ENCODE data around the gene ZNF19.

The ZNF19 gene

GRCh38 chr16:71430744-71431143, 58.4 kb downstream of the ZNF19 start:
- H3K79me2 ChIP-seq (ENCODE audit: low read length): no peaks in the 10 kb centered on the region
- H3F3A ChIP-seq (ENCODE audit: insufficient read depth, low read length): no peaks in the 10 kb centered on the region
- H3K36me3 ChIP-seq (replicated peaks; ENCODE audit: insufficient read depth, low read length): no peaks in the 10 kb centered on the region
- no peak overlapping the region for H3K4me2 ChIP-seq (ENCODE audit: low read depth, low read length)
- H3K9me3 ChIP-seq (replicated peaks; ENCODE audit: insufficient read depth, low read length): no peaks in the 10 kb centered on the region
- no peak for DNase-seq
- no peak overlapping the region for H3K27ac ChIP-seq (ENCODE audit: low read length)
- peaks cover 54% of the 10 kb centered on the region for H3K27me3 ChIP-seq (replicated peaks; ENCODE audit: insufficient read depth, low read length)
- no peaks in the 10 kb centered on the region for H3K9me2 ChIP-seq (replicated peaks; ENCODE audit: insufficient read depth, low read length)
- H2AFZ ChIP-seq (ENCODE audit: low read length): no peak overlapping the region
- H3K4me1 ChIP-seq (ENCODE audit: low read length): no peaks in the 10 kb centered on the region
- no peak overlapping the region for H3K9ac ChIP-seq (ENCODE audit: low read length)
- no peak overlapping the region for H3K4me3 ChIP-seq (ENCODE audit: low read length)
- TF ChIP-seq EZH2 (optimal IDR thresholded peaks at IDR 0.05; ENCODE audit: low read depth, low read length) (no peak), CTCF (IDR thresholded peaks at IDR 0.05; ENCODE audit: low read length) (no peak), EZH2phosphoT487 (IDR thresholded peaks at IDR 0.05; ENCODE audit: low read length) (no peak)
- no peaks in the 10 kb centered on the region for H4K20me1 ChIP-seq (ENCODE audit: insufficient read depth, low read length)

- no peak overlapping the region for H2AFZ ChIP-seq (ENCODE audit: low read length)
- TF ChIP-seq CTCF (IDR thresholded peaks at IDR 0.05; ENCODE audit: low read length) (no peak), EZH2phosphoT487 (IDR thresholded peaks at IDR 0.05; ENCODE audit: low read length) (no peak), EZH2 (optimal IDR thresholded peaks at IDR 0.05; ENCODE audit: low read depth, low read length) (no peak)
- H4K20me1 ChIP-seq (ENCODE audit: insufficient read depth, low read length): no peaks in the 10 kb centered on the region
- peaks cover 64% of the 10 kb centered on the region for H3K27me3 ChIP-seq (replicated peaks; ENCODE audit: insufficient read depth, low read length)
- H3F3A ChIP-seq (ENCODE audit: insufficient read depth, low read length): no peaks in the 10 kb centered on the region
- H3K36me3 ChIP-seq (replicated peaks; ENCODE audit: insufficient read depth, low read length): no peaks in the 10 kb centered on the region
- H3K4me2 ChIP-seq (ENCODE audit: low read depth, low read length): no peak overlapping the region
- H3K4me1 ChIP-seq (ENCODE audit: low read length): no peaks in the 10 kb centered on the region
- H3K9ac ChIP-seq (ENCODE audit: low read length): no peak overlapping the region
- DNase-seq: no peak
- no peaks in the 10 kb centered on the region for H3K79me2 ChIP-seq (ENCODE audit: low read length)
- H3K9me3 ChIP-seq (replicated peaks; ENCODE audit: insufficient read depth, low read length): no peaks in the 10 kb centered on the region
- H3K27ac ChIP-seq (ENCODE audit: low read length): no peak overlapping the region
- H3K4me3 ChIP-seq (ENCODE audit: low read length): no peak overlapping the region
- no peaks in the 10 kb centered on the region for H3K9me2 ChIP-seq (replicated peaks; ENCODE audit: insufficient read depth, low read length)
Measured at GRCh38 chr16:71429581-71429980, 59.5 kb downstream of the ZNF19 start.

- no peaks in the 10 kb centered on the region for H3K9me3 ChIP-seq (replicated peaks; ENCODE audit: insufficient read depth, low read length)
- no peak overlapping the region for H2AFZ ChIP-seq (ENCODE audit: low read length)
- DNase-seq: no peak
- TF ChIP-seq EZH2 (optimal IDR thresholded peaks at IDR 0.05; ENCODE audit: low read depth, low read length) (no peak), EZH2phosphoT487 (IDR thresholded peaks at IDR 0.05; ENCODE audit: low read length) (no peak), CTCF (IDR thresholded peaks at IDR 0.05; ENCODE audit: low read length) (no peak)
- H3K9me2 ChIP-seq (replicated peaks; ENCODE audit: insufficient read depth, low read length): no peaks in the 10 kb centered on the region
- H3K9ac ChIP-seq (ENCODE audit: low read length): no peak overlapping the region
- peaks cover 71% of the 10 kb centered on the region for H3K27me3 ChIP-seq (replicated peaks; ENCODE audit: insufficient read depth, low read length)
- H3K27ac ChIP-seq (ENCODE audit: low read length): no peak overlapping the region
- no peaks in the 10 kb centered on the region for H3F3A ChIP-seq (ENCODE audit: insufficient read depth, low read length)
- no peaks in the 10 kb centered on the region for H4K20me1 ChIP-seq (ENCODE audit: insufficient read depth, low read length)
- H3K79me2 ChIP-seq (ENCODE audit: low read length): no peaks in the 10 kb centered on the region
- H3K36me3 ChIP-seq (replicated peaks; ENCODE audit: insufficient read depth, low read length): no peaks in the 10 kb centered on the region
- H3K4me2 ChIP-seq (ENCODE audit: low read depth, low read length): no peak overlapping the region
- H3K4me1 ChIP-seq (ENCODE audit: low read length): no peaks in the 10 kb centered on the region
- H3K4me3 ChIP-seq (ENCODE audit: low read length): no peak overlapping the region
Measured at GRCh38 chr16:71428883-71429282, 60.2 kb downstream of the ZNF19 start.
